ENCODE data around the gene ARRDC5.
"Not testable (repeated sequence)": the region's sequence is repeated elsewhere in the genome, so short reads cannot be mapped to it uniquely, and the experiment has no call there.

The ARRDC5 gene

DNA sequence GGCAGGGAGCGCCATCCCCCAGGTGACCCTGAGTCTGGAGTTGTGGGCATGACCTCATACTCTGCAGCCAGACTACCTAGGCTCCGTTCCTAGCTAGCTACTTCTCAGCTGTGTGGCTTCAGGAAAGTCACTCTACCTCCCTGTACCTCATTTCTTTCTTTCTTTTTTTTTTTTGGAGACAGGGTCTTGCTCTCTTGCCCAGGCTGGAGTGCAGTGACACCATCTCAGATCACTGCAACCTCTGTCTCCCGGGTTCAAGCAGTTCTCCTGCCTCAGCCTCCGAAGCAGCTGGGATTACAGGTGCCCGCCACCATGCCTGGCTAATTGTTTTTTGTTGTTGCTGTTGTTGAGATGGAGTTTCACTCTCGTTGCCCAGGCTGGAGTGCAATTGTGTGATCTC is 50.2 kb downstream of the ARRDC5 start:
- Histone ChIP-seq H3K27me3 (ENCODE audit: control insufficient read depth in 2 of 2, insufficient read depth in 2 of 2, low read length in 2 of 2) (no peaks in the 10 kb centered on the region), H3K9ac (ENCODE audit: low read depth in 1 of 2, low read length in 2 of 2) (no peak overlapping the region), H3K27ac (ENCODE audit: low read depth in 2 of 2, low read length in 2 of 2) (no peak overlapping the region), H3K36me3 (ENCODE audit: control insufficient read depth in 2 of 2, insufficient read depth in 2 of 2, low read length in 2 of 2) (peaks cover 13 to 37% of the 10 kb centered on the region in 2 donors), H3K4me1 (ENCODE audit: control insufficient read depth in 2 of 2, insufficient read depth in 2 of 2, low read length in 2 of 2) (no peaks in the 10 kb centered on the region), H3K4me3 (ENCODE audit: low read length in 2 of 2) (no peak overlapping the region), H3K9me3 (ENCODE audit: control insufficient read depth in 2 of 2, low read length in 2 of 2) (no peaks in the 10 kb centered on the region)

GRCh38 chr19:4851551-4852290 is 51.0 kb downstream of the ARRDC5 start:
- Histone ChIP-seq H3K9ac (ENCODE audit: low read depth in 1 of 2, low read length in 2 of 2) (no peak overlapping the region), H3K27ac (ENCODE audit: low read depth in 2 of 2, low read length in 2 of 2) (no peak overlapping the region), H3K4me1 (ENCODE audit: control insufficient read depth in 2 of 2, insufficient read depth in 2 of 2, low read length in 2 of 2) (no peaks in the 10 kb centered on the region), H3K4me3 (ENCODE audit: low read length in 2 of 2) (no peak overlapping the region), H3K9me3 (ENCODE audit: control insufficient read depth in 2 of 2, low read length in 2 of 2) (no peaks in the 10 kb centered on the region), H3K27me3 (ENCODE audit: control insufficient read depth in 2 of 2, insufficient read depth in 2 of 2, low read length in 2 of 2) (no peaks in the 10 kb centered on the region), H3K36me3 (ENCODE audit: control insufficient read depth in 2 of 2, insufficient read depth in 2 of 2, low read length in 2 of 2) (peaks cover 16 to 36% of the 10 kb centered on the region in 2 donors)

- Histone ChIP-seq H3K27ac (ENCODE audit: low read depth in 2 of 2, low read length in 2 of 2) (no peak overlapping the region), H3K4me3 (ENCODE audit: low read length in 2 of 2) (no peak overlapping the region), H3K4me1 (ENCODE audit: control insufficient read depth in 2 of 2, insufficient read depth in 2 of 2, low read length in 2 of 2) (no peaks in the 10 kb centered on the region), H3K36me3 (ENCODE audit: control insufficient read depth in 2 of 2, insufficient read depth in 2 of 2, low read length in 2 of 2) (peaks cover 14 to 33% of the 10 kb centered on the region in 2 donors), H3K27me3 (ENCODE audit: control insufficient read depth in 2 of 2, insufficient read depth in 2 of 2, low read length in 2 of 2) (no peaks in the 10 kb centered on the region), H3K9ac (ENCODE audit: low read depth in 1 of 2, low read length in 2 of 2) (no peak overlapping the region), H3K9me3 (ENCODE audit: control insufficient read depth in 2 of 2, low read length in 2 of 2) (no peaks in the 10 kb centered on the region)
These were observed 53.7 kb downstream of the ARRDC5 start for GRCh38 chr19:4849019-4849418.

GRCh38 chr19:4847190-4847973 is 55.3 kb downstream of the ARRDC5 start:
- Histone ChIP-seq H3K36me3 (ENCODE audit: control insufficient read depth in 2 of 2, insufficient read depth in 2 of 2, low read length in 2 of 2) (peaks cover 20 to 33% of the 10 kb centered on the region in 2 donors), H3K27me3 (ENCODE audit: control insufficient read depth in 2 of 2, insufficient read depth in 2 of 2, low read length in 2 of 2) (no peaks in the 10 kb centered on the region)

DNA sequence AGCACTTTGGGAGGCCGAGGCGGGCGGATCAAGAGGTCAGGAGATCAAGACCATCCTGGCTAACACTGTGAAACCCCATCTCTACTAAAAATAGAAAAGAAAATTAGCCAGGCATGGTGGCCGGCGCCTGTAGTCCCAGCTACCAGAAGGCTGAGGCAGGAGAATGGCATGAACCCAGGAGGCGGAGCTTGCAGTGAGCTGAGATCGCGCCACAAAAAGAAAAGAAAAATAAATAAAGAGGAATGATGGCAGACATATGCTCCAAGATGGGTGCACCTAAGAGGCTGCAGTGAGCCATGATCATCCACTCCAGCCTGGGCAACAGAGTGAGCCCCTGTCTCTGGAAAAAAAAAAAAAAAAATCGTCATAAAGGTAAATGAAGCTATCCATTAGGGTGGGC is 56.7 kb downstream of the ARRDC5 start:
- H3K4me1 ChIP-seq (ENCODE audit: control insufficient read depth in 2 of 2, insufficient read depth in 2 of 2, low read length in 2 of 2); H3K27ac ChIP-seq (ENCODE audit: low read depth in 2 of 2, low read length in 2 of 2); H3K27me3 ChIP-seq (ENCODE audit: control insufficient read depth in 2 of 2, insufficient read depth in 2 of 2, low read length in 2 of 2); H3K4me3 ChIP-seq (ENCODE audit: low read length in 2 of 2); H3K9ac ChIP-seq (ENCODE audit: low read depth in 1 of 2, low read length in 2 of 2); H3K9me3 ChIP-seq (ENCODE audit: control insufficient read depth in 2 of 2, low read length in 2 of 2): not testable (repeated sequence)
- peaks cover 21 to 29% of the 10 kb centered on the region in 2 donors for H3K36me3 ChIP-seq (ENCODE audit: control insufficient read depth in 2 of 2, insufficient read depth in 2 of 2, low read length in 2 of 2)

More at GRCh38 chr19:4847190-4847973, 55.3 kb downstream of the ARRDC5 start:
- H3K4me1 ChIP-seq (ENCODE audit: control insufficient read depth in 2 of 2, insufficient read depth in 2 of 2, low read length in 2 of 2), result no peaks in the 10 kb centered on the region
- H3K4me3 ChIP-seq (ENCODE audit: low read length in 2 of 2), result no peak overlapping the region
- H3K27ac ChIP-seq (ENCODE audit: low read depth in 2 of 2, low read length in 2 of 2), result no peak overlapping the region
- no peaks in the 10 kb centered on the region for H3K9me3 ChIP-seq (ENCODE audit: control insufficient read depth in 2 of 2, low read length in 2 of 2)
- no peak overlapping the region for H3K9ac ChIP-seq (ENCODE audit: low read depth in 1 of 2, low read length in 2 of 2)

DNA sequence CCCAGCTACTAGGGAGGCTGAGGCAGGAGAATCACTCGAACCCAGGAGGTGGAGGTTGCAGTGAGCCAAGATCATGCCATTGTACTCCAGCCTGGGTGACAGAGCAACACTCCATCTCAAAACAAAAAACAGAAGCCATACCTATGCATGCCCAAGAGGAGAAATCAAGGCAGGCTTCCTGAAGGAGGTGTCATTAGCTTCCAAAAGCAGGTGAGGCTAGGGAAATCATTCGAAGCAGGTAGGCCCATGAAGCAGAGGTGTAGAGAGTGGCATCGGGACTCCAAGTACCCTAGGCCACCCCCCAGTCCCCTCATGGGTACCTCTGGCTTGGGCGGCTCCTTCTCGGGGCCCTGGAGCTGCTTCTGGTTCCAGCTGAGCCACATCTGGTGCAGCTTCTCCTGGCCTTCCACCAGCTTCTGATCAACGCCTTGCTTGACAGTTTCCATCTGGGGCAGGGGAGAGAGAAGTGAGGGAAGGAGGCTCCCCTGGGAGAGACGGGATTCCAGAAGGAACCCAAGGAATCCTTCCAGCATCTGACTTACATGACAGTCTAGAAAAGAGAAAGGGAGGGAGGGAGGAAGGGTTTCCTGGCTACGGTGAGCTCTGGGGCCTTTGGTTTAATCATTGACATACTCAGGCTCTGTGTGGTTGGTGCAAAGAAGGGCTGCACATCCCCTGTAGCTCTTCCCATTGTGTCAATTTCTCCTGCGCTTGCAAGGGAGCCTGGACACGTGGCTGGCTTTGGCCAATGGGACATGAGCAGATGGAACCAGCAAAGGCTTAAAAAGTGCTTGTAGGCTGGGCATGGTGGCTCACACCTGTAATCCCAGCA is 58.1 kb downstream of the ARRDC5 start:
- Histone ChIP-seq H3K27ac (ENCODE audit: low read depth in 2 of 2, low read length in 2 of 2) (no peak overlapping the region), H3K4me1 (ENCODE audit: control insufficient read depth in 2 of 2, insufficient read depth in 2 of 2, low read length in 2 of 2) (peaks cover 0 to 2% of the 10 kb centered on the region in 2 donors), H3K27me3 (ENCODE audit: control insufficient read depth in 2 of 2, insufficient read depth in 2 of 2, low read length in 2 of 2) (no peaks in the 10 kb centered on the region), H3K9ac (ENCODE audit: low read depth in 1 of 2, low read length in 2 of 2) (no peak overlapping the region), H3K9me3 (ENCODE audit: control insufficient read depth in 2 of 2, low read length in 2 of 2) (no peaks in the 10 kb centered on the region), H3K36me3 (ENCODE audit: control insufficient read depth in 2 of 2, insufficient read depth in 2 of 2, low read length in 2 of 2) (peaks cover 23 to 31% of the 10 kb centered on the region in 2 donors), H3K4me3 (ENCODE audit: low read length in 2 of 2) (no peak overlapping the region)

DNA sequence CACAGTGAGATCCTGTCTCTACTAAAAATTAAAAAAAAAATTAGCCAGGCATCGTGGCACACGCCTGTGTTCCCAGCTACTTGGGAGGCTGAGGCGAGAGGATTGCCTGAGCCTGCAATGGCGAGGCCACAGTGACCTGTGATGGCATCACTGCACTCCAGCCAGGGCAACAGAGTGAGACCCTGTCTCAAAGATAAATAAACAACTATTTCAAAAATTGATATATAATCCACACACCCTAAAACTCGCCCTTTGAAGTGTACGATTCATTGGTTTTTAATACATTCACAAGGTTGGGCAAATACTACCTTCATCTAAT is 59.1 kb downstream of the ARRDC5 start:
- Histone ChIP-seq H3K27ac (ENCODE audit: low read depth in 2 of 2, low read length in 2 of 2) (no peak overlapping the region), H3K9me3 (ENCODE audit: control insufficient read depth in 2 of 2, low read length in 2 of 2) (no peaks in the 10 kb centered on the region), H3K4me1 (ENCODE audit: control insufficient read depth in 2 of 2, insufficient read depth in 2 of 2, low read length in 2 of 2) (peaks cover 0 to 2% of the 10 kb centered on the region in 2 donors), H3K27me3 (ENCODE audit: control insufficient read depth in 2 of 2, insufficient read depth in 2 of 2, low read length in 2 of 2) (no peaks in the 10 kb centered on the region), H3K4me3 (ENCODE audit: low read length in 2 of 2) (no peak overlapping the region), H3K36me3 (ENCODE audit: control insufficient read depth in 2 of 2, insufficient read depth in 2 of 2, low read length in 2 of 2) (peaks cover 28 to 33% of the 10 kb centered on the region in 2 donors), H3K9ac (ENCODE audit: low read depth in 1 of 2, low read length in 2 of 2) (no peak overlapping the region)
